Measurements from ENCODE around the gene NRG3.
"Not testable (repeated sequence)": the region's sequence is repeated elsewhere in the genome, so short reads cannot be mapped to it uniquely, and the experiment has no call there.

The NRG3 gene

DNA sequence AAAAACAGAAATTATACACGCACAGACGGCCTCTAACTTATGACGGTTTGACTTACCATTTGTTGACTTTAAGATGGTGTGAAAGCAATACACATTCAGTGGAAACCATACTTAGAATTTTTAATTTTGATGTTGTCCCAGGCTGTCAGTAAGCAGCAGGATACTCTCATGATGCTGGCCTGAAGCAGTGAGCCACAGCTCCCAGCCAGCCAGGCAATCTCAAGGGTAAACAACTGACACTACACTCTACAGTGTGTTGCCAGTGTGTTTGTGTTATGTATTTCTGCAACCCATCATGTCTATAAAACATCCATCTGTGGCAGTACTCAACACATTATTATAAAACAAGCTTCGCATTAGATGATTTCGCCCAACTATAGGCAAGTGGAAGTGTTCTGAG, 747.5 kb downstream of the NRG3 start:
- no peak for DNase-seq

DNA sequence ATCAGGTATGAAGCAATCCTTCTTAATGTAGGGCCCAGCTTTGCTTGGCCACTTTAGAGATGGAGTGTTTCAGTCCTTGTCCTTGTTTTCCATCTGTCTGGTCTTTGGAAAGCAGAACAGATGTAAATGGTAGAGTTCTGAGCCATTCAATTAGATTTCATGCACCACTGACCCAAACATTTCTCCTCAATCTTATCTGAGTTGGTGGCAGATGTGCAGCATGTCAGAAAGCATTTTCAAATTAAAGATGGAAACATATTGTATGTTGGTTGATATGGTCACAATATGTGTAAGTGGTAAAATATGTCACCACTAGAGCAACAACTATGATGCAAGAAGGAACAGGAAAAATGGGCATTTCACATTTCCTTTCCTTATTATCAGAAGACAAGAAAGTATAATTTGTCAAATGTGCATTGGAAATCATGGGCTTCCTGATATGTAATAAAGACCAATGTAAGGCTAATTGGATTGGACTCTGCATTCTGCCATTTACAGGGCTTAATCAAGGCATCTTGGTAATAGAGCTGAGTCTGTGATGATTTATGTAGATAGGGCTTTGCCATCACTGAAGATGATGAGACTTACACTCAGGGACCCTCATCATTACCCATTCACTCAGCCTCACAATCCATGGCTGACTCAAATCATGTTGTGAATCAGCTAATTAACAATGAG, 750.7 kb downstream of the NRG3 start:
- DNase-seq = no peak

GRCh38 chr10:82628373-82628772, 753.4 kb downstream of the NRG3 start:
- no peak for DNase-seq

DNA sequence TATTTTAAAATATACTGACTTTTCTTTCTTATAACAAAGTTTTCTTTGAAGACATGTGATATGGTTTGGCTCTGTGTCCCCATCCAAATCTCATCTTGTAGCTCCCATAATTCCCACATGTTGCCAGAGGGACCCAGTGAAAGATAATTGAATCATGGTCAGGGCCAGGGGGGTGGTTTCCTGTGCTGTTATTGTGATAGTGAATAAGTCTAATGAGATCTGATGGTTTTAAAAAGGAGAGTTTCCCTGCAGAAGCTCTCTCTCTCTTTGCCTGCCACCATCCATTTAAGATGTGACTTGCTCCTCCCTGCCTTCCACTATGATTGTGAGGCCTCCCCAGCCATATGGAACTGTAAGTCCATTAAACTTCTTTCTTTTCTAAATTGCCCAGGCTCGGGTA, 768.1 kb downstream of the NRG3 start:
- DNase-seq = no peak

- DNase-seq = no peak
Measured at GRCh38 chr10:82643601-82644000, 768.6 kb downstream of the NRG3 start.

DNA sequence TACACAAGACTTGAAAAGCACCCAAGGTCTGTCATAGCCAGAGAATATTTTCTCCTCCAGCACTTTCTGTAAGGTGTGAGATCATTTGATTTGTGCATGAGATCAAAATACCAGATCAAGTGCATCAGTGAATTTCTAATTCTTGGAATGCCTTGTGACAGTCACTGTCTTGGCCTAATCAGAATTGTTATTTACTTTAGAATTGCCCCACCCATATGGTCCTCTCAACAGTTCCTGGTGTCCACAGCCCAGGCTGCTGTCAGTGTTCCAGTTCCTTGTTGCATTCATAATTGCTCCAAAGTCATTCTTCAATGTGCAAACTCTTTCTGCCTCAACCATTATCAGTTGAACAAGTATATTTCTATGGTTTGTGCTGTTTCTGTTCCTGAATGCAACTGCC, 770.2 kb downstream of the NRG3 start:
- no peak for DNase-seq

DNA sequence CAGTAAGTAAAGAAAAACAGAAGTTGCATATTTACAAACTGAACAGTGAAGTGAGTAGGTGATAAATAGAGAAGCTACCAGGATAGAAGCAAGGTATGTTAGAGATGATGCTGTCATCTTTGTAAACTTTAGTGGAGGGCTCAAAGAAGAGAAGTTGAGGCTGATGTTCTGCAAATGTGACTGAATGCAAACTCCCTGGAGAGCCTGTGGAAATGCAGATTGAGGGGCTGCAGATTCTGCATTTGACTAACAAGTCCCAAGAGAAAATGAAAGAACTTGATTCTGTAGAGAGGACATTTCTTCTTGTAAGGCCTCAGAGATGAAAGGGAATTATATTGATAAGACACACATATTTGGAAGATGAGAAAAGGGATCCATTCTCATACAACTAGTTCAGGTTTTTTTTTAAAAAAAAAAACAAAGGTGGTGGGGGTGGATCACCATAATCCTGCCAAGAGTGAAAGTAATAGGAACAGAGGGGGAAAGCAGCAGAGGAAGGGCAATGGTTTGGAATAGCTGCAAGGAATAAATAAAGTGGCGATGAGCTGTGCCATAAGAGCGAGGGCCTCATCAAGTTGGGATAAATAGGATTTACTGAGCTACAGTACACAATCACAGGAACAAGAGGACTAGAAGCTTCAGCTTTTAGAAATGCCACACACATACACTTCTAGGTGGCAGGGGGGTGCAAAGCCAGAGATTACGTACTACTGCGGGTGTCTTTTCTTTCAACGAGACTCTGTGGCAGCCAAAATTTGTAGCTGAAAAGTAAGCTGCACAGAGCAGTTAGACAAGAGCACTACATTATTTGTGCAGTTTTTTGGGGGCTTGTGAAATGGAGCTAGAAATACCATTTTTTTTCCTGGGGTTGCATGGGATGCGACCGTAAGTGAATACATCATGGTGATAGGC, 778.5 kb downstream of the NRG3 start:
- no peak for DNase-seq

DNA sequence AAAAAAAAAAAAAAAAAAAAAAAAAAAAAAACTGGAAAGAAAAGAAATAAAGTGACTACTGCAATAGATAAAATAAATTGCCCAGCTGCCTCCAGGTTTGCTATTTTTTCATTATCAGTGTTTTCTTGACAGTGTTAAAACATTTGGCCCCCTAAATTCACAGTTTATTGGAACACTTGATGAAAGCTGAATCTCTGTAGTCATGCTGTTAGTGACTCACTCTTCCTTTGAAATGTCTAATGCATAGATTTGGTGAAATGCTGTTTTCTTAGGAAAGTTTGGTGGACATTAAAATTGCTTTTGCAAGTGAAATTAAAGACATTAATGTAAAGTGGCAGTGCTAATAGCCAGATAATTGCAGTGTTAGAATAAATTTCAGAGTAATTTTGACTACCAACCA, 785.2 kb downstream of the NRG3 start:
- DNase-seq = no peak

DNA sequence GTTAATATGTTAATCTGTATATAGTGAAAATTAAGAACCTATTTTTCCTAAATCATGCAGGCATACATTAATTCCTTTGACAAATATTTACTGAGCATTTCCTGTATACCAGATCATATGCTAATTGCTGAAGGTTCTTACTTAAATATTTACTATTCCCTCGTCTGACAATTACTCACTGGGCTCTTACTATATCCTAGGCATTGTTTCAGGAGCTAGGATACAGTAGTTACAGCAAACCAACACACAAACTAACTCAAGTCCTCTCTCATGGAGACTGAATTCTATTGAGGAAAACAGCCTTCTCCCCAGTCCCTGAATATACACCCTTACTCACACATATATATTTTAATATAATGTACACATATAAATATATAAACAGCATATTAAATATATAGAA, 786.0 kb downstream of the NRG3 start:
- no peak for DNase-seq

DNA sequence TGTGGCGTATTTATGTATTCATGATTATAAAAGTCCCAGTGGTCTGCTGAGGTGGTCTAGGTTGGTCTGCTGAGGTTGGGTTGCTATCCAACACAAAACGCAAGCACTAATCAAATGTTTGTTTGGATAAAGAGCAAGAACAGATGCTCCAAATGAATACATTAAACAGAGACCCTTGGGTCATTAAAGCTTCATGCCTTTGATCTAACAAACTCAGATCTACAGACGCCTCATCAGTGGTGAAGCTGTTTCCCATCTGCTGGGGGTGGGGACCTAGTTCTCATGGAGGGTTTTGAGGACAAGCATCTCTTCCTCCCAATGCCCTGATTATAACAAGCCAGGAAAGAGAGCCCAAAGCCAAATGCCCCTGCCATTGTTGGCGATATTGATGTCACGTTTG, 786.7 kb downstream of the NRG3 start:
- no peak for DNase-seq

GRCh38 chr10:82668221-82668895, 793.4 kb downstream of the NRG3 start:
- no peak for DNase-seq

- no peak for DNase-seq
Measured at GRCh38 chr10:82674036-82674435, 799.0 kb downstream of the NRG3 start.

- DNase-seq = not testable (repeated sequence)
Measured at GRCh38 chr10:82677932-82678331, 802.9 kb downstream of the NRG3 start.

- not testable (repeated sequence) for DNase-seq
Measured at GRCh38 chr10:82678451-82678850, 803.5 kb downstream of the NRG3 start.

GRCh38 chr10:82680608-82681007, 805.6 kb downstream of the NRG3 start:
- no peak for DNase-seq

DNA sequence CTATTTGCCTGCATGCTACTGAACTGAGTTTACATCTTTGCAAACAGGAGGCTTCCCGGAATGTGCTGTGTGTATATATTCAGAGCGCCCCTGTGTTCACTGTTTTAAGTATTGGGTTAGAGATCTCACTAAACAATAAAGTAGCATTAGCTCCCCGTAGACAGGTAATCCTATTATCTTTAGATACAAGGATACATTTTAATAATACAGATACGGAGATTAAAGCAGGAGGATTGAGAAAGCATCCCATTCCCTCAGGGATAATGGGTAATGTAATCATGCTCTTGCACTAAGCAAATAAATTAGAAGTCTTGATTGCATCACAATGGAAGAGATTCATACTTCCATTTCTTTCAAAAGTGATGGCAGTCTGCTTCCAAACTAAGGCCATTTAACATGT, 809.0 kb downstream of the NRG3 start:
- DNase-seq = no peak

- no peak for DNase-seq
Measured at GRCh38 chr10:82685087-82685486, 810.1 kb downstream of the NRG3 start.

- no peak for DNase-seq
Measured at GRCh38 chr10:82691211-82691610, 816.2 kb downstream of the NRG3 start.

- DNase-seq = no peak
Measured at GRCh38 chr10:82692458-82692857, 817.5 kb downstream of the NRG3 start.

- DNase-seq = no peak
Measured at GRCh38 chr10:82721831-82722230, 846.8 kb downstream of the NRG3 start.

DNA sequence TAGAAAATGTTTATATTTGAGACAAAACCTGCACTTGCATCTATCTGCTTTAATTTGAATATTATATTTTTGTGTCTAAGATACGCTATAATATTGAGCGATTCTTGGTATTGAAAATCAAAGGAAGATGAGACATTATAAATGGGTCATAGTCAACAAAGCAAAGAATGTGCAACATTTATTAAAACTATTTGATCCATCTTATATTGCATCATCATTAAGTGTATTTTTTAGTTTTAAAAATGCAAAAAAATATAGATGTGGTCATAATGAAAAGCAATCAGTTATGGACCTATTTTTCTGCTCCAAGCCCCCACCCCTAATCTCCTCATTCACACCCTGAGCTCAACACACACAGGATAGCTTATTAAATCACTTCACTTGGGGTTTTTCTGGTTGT, 847.3 kb downstream of the NRG3 start:
- no peak for DNase-seq

- no peak for DNase-seq
Measured at GRCh38 chr10:82736305-82736704, 861.3 kb downstream of the NRG3 start.

- DNase-seq = no peak
Measured at GRCh38 chr10:82737549-82737948, 862.6 kb downstream of the NRG3 start.

- DNase-seq = no peak
Measured at GRCh38 chr10:82738592-82738991, 863.6 kb downstream of the NRG3 start.
